ENCODE data around the gene NRXN3.

DNA sequence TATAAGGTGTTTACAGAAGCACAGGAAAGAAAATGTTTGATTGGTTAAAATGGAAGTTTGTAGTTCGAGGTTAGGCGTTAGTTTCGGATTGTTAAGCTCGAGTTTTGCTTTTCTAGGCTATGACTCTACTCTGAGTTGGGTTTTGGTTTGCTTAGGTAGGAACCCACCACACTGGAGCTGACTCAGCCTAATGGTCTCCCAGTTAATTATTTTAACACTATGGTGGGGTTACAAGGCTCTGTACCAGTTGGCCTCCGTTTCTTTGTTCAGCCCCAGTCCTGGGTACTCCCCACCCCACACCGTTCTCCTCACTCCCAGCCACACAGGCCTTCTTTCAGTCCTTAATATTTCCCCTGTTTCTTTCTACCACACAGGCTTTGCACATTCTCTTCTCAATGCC, 583.9 kb downstream of the NRXN3 start:
- TF ChIP-seq, protein P1, sequence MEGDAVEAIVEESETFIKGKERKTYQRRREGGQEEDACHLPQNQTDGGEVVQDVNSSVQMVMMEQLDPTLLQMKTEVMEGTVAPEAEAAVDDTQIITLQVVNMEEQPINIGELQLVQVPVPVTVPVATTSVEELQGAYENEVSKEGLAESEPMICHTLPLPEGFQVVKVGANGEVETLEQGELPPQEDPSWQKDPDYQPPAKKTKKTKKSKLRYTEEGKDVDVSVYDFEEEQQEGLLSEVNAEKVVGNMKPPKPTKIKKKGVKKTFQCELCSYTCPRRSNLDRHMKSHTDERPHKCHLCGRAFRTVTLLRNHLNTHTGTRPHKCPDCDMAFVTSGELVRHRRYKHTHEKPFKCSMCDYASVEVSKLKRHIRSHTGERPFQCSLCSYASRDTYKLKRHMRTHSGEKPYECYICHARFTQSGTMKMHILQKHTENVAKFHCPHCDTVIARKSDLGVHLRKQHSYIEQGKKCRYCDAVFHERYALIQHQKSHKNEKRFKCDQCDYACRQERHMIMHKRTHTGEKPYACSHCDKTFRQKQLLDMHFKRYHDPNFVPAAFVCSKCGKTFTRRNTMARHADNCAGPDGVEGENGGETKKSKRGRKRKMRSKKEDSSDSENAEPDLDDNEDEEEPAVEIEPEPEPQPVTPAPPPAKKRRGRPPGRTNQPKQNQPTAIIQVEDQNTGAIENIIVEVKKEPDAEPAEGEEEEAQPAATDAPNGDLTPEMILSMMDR (conservative IDR thresholded peaks at IDR 0.05; ENCODE audit: low read length) = no peak
- TF ChIP-seq EZH2phosphoT487 (IDR thresholded peaks at IDR 0.05; ENCODE audit: borderline replicate concordance, low read depth, low read length) = no peak
